Activated CD8-positive, alpha-beta memory T cell treated with anti-CD3 and anti-CD28 coated beads, Interleukin-2, amount 50 U/mL, for 48 hours (primary cell): ENCODE data around the gene DZIP1L.
"Not testable (repeated sequence)": the region's sequence is repeated elsewhere in the genome, so short reads cannot be mapped to it uniquely, and the experiment has no call there.

Source experiments
- DNase-seq: peaks from one replicate; pipeline ENCODE4 v3.0.0-alpha.2; 2020

Gene DZIP1L, protein sequence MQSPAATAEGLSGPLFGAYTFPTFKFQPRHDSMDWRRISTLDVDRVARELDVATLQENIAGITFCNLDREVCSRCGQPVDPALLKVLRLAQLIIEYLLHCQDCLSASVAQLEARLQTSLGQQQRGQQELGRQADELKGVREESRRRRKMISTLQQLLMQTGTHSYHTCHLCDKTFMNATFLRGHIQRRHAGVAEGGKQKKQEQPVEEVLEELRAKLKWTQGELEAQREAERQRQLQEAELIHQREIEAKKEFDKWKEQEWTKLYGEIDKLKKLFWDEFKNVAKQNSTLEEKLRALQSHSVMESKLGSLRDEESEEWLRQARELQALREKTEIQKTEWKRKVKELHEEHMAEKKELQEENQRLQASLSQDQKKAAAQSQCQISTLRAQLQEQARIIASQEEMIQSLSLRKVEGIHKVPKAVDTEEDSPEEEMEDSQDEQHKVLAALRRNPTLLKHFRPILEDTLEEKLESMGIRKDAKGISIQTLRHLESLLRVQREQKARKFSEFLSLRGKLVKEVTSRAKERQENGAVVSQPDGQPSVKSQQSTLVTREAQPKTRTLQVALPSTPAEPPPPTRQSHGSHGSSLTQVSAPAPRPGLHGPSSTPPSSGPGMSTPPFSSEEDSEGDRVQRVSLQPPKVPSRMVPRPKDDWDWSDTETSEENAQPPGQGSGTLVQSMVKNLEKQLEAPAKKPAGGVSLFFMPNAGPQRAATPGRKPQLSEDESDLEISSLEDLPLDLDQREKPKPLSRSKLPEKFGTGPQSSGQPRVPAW

DNA sequence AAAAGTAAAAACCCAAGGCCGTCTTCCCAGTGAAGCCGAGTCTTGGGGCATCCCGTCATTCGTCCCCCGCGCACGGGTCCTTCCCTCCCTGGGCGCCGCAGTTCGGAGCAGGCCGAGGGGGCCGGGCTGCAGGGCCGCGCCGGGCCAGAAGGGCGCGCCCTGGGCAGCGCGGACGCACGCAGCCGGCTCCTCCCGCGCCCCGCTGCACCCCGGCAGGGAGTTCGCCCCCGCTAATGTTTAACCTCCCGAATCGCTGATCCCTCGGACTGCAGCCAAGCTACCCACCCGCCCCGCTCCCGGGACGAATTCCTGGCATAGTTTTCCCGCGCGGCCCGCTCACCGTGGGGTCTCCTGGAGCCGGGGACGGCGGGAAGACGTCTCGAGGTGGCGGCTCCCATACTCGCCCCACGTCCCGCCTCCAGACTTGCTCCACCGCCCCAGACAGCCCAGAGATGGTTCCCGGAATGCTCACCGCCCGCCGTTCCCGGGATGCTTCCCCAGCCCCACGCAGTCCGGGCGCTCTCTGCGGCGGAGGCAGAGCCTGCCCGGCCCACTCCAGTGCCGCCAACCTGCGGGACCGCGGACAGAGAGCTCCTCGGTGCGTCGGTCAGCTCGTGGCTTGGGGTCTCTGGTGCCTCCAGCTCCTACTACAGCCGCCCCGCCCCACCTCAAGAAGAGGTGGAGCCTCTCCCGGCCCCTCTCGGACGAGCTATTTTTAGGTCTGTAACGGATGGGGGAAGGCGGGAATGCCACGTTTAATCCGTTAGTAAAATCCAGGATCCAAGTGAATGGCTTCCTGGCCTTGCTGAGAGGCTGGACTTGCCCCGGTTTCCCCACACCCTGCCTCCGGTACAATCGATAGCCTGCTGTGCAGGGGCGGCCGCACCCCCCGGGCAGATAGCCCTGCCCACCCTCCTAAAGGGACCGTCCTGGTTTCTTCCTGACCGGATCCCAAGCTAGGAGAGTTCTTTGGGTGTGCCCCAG is at the start of gene DZIP1L:
TSS of gene DZIP1L (minus strand) at position 621 of the 984 bp plus-strand sequence. CDS start 11,637 bp downstream, outside the sequence.
- peak; percentile 74 for DNase-seq

DNA sequence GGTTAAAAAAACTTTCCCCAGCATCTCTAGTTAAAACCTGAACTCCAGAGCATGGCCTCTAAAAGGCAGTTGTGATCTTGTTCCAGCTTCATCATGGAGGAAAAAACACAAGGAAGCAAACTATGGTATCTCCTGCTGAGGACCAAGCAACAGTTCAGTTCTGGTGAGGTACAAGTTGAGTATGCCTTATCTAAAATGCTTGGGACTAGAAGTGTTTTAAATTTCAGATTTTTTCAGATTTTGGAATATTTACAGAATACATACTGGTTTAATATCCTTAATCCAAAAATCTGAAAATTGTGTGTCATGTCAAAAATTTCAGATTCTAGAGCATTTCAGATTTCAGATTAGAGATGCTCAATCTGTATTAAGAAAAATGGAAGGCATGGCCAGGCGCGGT is 49.7 kb upstream of the DZIP1L start:
- no peak for DNase-seq

DNA sequence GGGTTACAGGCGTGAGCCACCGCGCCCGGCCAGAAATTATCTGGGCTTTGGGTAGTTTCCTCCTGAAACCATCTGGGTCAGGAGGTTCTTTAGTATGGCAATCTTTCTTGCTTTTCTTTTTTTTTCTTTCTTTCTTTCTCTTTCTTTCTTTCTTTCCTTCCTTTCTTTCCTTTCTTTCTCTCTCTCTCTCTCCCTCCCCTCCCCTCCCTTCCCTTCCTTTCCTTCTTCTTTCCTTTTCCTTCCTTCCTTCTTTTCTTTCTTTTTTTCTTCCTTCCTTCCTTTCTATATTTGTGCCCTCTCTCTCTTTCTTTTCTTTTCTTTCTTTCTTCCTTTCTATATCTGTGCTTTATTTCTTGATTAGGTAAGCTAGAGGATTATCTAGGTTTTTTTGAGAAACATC is 42.3 kb upstream of the DZIP1L start:
- DNase-seq, result no peak

DNA sequence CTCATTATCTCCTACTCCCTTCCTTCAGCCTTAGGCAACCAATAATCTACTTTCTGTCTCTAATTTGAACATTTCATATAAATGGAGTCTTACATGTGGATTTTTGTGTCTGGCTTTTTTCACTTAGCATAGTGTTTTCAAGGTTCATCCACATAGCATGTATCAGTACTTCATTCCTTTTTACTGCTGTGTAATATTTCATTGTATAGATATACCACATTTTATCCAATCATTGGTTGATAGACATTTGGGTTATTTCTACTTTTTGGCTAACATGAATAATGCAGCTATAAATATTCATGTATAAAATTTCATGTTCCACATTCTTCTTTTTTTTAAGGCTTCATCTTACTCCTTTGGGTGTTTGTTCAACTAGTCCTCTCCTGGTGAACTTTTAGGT is 39.1 kb upstream of the DZIP1L start:
- DNase-seq, result no peak

DNA sequence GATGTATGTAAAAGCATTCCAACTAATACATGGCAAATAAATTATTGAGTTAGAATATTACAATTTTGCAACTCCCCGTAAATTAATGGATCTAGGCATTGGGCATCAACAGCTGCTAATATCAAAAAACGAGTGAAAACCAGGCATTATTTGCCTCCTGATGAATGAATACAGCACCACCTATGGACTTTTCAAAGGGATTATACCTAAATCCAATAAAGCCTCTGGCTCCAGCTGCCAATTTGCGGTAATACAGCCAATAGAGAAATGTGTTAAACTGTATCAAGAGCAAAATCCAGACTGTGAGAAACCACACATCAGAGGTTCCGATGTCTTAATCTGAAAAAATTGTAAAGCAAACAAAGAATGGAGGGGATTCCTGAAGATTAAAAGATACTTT is 33.1 kb upstream of the DZIP1L start:
- no peak for DNase-seq

DNA sequence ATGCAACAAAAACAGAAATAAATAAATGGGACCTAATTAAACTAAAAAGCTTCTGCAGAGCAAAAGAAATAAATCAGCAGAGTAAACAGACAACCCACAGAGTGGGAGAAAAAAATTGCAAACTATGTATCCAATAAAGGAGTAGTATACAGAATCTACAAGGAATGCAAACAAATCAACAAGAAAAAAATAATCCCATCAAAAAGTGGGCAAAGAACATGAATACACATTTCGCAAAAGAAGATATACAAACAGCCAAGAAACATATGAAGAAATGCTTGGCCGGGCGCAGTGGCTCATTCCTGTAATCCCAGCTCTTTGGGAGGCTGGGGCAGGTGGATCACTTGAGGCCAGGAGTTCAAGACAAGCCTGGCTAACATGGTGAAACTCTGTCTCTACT is 26.8 kb upstream of the DZIP1L start:
- DNase-seq, result not testable (repeated sequence)

DNA sequence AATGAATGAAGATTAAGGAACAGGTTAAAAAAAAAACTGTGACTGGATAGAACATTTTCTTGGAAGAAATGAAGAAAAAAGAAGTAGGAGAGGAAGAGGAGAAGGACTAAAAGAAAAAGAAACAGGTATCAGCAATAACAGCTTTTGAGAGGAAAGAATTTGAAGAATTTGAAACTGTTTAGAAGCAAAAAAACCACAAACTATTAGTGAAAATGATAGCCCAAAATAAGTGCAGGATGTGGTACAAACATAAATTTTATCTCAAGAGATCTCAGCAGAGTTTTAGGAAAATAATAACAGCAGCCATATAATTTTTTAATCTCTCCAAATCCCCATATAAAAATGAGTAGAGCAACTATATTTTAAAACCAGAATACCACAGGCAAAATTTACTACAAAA is 25.5 kb upstream of the DZIP1L start:
- DNase-seq, result no peak

DNA sequence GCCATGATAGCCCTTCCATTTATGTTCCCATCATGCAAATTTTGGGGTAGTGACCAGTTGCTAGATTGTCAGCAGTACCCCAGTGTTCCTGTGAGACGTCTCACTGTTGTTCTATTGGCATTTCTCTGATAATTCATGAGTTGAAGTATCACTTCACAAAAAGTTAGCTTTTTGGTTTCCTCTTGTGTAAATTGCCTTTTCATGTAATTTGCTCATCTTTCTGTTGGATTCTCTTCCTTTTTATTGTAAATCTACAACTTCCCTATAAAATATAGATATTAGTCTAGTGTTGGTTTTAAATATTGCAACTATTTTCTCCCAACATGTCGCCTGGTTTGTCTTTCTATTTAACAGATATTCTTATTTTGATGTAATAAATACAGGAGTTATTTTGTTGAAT is 24.3 kb upstream of the DZIP1L start:
- DNase-seq, result no peak

DNA sequence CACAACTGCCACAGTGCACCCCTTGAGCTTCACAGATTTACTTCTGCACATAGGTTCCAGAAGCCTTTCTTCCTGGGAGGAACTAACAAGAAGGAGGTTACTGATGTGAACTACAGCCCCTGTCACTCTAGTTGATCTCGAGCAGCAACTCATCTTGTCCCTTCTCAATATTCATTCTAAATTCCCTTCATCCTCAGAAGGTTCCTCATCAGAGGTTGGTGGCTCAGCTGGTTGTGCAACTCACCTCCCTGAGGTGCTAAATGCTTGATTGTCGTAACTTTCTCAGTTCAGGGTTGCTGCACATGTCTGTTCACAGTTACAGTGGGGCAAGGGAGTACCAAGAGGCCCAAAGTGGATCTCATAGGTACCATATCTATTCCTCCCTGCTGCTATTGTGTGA is 22.5 kb upstream of the DZIP1L start:
- no peak for DNase-seq

DNA sequence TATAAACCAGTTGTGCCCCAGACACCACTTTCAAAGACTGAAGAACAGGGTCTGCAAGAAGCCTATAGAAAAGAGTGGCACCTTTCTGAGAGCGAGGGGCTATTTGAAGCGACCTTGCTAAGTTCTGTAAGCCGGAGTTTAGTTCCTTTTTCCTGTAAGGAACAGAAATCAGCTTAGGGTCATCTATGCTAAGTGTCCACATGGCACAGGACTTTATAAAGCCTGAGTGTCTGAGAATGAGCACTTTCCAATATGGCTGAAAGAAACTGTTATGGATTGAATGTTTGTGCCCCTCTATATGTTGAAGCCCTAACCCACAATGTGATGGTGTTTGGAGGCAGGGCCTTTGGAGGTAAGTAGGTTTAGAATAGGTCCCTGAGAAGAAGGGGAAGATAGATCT is 20.8 kb upstream of the DZIP1L start:
- no peak for DNase-seq

DNA sequence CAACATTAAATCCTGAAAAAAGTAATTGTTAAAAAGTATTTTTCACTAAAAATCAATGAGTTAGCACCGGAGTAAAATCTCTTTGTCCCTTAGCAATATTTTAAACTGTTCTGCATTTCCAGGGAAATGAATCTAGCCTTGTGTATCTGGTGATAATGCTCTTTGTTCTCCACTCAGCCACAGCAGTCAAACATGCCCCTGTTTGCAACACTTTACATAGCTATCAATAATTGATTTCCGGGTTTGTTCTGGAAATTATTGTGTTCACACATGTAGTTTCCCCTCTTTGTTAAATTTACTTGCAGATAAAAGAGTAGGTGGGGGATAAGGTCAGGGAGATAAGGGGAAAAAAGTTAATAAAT is 20.4 kb upstream of the DZIP1L start:
- no peak for DNase-seq

DNA sequence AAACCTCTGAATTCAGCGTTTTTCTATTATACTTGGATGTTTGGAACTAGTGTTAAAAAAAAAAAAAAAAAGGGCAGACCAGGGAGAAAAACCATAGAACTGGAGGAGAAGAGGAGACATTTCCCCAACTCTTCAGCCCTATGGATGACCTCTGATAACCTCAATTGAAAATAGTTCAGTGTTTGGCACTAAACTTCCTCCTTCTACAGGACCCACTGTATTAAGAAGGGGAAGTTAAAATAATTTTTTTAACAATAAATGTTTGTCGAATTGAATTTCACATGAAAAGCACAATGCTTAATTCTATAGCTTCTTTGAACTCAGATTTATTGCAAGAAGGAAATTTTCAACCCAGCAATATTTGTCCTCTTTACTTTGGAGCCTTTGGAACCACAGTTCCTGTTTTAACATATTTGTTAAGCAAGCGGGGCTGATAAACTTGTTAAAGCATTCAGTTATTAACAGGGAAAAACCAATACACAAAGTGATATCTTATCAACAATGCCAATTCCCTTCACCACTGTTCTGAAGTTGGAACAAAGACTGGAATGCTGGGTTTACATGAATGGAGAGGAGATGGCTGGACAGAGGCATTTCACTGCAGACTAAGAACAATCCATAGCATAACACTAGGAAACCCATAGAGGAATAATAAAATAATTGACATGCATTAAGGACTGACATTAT is 19.9 kb upstream of the DZIP1L start:
- DNase-seq, result no peak

DNA sequence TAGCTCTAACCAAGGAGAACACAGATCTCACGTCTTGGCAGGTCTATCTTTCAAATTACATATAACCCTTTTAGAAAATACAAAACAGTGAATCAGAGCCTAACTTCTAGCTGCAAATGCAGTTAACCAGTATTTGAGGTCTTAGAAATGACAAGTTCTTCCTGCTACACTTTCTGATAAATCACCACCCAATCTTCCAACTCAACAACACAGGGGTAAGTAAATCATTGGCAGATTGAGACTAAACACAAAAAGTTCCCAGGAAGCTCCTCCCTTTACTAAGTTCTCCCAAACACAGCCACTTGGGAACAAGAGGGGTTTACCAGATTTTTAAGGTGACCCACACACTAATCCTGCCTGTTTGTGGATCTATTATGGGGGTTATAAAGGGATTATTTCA is 16.8 kb upstream of the DZIP1L start, which contains the start of gene A4GNT:
TSS of gene A4GNT (minus strand) at position 152 of the 400 bp plus-strand sequence. CDS start 1,134 bp downstream, outside the sequence.
- DNase-seq, result no peak

DNA sequence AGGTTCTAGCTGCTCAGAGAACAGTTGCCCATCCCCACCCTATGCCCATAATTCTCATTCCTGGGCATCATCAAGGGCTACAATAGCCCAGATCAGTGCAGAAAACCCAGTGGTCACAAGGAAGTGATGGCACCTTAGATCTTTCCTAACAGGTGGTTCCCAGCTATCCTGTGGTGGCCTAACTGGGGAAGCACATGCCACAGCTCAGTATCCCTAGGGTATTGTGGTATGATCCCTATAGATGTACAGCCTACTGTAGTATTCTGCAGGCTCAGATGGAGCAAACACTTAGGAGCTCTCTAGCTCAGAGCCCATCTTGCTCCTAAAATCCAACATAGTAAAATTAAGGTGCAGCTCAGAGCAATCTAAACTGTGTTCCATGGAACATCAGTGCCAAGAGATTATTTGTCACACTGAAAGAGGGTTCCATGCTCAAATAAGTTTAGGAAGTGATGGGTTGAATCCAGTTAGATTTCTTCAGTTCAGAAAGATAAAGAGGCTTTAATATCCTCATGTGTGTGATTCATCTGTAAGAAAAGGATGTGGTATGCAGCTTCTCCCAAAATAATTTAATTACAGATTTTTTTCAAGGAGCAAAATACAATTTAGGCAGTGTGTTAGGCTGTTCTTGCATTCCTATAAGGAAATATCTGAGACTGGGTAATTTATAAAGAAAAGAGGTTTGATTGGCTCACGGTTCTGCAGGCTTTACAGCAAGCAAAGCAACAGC is 12.4 kb upstream of the DZIP1L start:
- no peak for DNase-seq

DNA sequence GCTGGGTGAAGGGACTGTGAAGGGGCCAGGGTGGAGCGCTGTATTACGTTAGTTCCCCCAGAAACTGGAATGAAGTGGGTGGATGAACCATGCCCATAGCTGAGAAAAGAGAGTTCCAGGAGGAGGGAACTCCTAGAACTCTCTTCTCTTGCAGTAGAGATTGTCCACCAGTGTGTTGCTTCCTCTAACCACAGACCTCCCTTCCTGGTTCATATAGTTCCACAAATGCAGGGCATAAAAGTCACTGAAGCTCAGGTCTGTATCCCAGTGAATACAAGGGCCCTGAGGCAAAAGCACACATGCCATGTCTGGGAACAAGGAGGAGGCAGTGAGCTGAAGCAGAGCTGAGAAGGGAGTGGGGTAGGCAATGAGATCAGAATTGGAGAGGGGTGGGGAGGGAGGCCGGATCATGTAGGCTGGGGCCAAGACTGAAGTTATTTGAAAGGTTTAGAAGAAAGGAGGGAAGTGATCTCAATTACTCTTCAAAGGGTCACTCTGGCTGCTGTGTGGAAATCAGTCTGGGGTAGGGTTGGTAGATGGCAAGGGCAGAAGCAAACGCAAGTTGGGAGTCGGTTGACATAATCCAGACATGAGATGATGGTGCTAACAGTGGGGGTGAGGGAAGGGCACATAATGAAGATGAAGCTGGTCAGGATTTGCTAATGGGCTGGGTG is 10.3 kb upstream of the DZIP1L start:
- no peak for DNase-seq

DNA sequence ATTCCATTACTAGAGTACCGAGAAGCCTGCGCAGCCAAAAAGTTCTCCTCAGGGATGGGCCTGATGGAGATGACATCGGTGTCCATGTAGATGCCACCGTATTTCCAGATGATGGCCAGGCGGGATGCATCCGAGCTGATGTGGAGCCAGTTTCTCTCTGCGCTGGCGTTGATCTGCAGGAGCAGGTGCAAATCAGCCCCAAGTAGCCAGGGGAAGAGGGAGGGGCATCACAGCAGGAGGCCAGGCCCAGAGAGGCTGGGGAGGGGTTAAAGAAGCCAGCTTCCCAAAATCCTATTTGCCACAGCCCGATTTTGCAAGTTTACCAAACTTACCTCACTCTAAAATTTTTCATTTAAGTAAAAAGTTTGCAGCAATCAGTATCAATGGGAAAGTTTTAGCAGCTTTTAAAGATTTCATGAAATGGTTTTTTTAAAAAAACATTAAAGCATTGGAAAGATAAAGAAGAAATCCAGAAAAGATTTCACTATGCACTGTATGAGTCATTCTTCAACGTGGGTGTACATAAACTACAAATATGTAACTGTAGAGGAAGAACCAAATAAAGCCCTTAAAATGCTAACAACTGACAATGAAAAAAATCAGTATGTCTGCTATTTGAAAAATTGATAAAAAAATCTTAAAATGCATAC is 9.4 kb upstream of the DZIP1L start:
- DNase-seq, result no peak

DNA sequence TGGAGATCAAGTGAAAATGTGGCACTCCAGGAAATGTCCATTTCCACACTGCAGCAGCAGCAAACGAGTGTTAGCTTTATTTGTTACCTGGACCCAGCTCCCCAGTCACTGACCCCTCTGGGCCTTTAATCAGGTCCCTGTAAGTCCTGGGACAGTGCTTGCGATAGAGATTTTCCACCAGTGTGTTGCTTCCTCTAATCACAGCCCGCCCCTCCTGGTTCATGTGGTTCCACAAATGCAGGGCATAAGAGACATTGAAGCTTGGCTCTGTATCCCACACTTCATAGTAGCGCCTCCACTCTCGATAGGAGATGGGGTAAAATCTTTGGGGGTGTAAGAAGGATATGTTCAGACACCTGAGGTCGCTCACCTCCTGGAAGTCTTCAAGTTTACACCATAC is 8.8 kb upstream of the DZIP1L start:
- no peak for DNase-seq

DNA sequence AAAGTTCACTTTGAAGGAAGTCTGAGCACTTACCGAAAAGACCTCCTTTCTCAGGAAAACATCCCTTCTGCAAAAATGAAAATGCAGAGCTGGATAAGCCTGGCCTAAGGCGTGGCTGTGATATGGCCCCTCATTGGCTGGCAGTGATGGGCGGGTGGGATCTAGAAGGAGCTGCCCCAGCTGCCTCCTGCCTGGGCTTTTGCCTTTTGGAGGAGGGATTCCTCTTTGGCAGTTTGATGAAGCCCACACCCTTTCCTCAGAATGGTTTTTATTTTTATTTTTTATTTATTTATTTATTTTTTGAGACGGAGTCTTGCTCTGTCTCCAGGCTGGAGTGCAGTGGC is 4.0 kb upstream of the DZIP1L start:
- no peak for DNase-seq

DNA sequence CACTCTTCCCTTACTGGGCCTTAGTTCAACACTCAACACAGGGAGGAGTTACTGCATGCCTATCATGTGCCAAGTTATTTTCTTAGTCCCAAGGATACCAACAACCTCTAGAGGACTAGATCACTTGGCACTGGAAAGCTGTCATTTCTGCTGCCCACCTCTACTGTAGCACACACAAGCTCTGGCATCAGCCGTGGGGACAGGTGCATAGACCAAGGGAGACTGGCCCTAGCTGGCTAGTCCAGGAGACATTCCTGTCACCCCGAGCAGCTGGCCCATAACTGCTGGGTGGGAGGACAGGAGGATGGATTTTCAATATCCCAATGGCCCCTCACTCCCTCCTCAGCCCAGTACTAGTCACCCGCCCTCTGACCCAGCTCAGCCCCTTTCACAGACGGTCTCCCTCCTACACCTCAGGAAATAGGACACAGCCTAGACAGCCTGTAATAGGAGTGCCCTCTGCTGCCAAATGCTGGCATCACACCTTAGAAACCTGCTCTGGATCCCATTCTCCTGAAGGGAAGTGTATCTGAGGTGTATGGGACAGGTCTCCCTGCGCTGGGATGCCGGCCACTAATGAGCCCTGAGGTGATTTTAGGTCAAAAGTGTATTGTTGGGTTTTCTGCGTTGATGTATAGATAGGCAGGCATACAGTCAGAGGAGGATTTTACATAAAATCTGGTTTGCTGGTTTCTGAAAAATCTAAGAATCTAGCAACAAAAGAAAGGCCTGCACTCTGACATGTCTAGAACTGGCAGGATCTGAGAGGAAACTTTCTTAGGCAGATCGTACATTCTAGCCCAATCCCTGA is 3.4 kb upstream of the DZIP1L start:
- peak; percentile 77 for DNase-seq

DNA sequence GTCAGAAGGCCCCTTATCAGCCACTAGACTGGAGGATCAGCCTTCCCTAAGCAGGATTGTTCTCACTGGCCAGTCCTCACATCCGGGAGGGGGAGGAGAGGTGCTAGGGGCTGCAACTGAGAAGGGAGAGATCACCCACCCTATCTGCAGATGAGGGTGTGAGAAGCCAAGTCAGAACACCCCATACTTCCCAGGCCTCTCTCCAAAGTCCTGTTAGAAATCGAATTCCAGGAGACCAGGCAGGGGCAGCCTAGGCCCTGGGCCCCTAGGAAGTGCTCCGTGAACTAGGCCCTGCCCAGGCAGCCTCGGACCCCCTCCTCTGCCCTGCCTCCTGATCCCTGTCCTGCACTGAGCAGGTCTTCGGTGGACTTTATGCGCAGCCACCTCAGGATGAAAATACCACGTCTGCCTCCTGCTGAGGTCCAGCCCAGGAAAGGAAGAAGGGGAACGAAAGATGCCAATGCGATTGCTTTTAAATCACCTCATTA is 933 bp downstream of the DZIP1L start:
- DNase-seq, result no peak
